GM19099 (cell line): ENCODE measurements around the gene EFNA4.

Experiments
- POLR2A ChIP-seq: IDR thresholded peaks from 3 replicates; pipeline ENCODE4 v1.6.1; 2011; ENCODE audit warnings: low read depth; ENCODE audit not compliant: insufficient read length; ENCODE audit errors: extremely low read depth

Gene EFNA4

GRCh38 chr1:155057104-155057503 is 6.4 kb upstream of the EFNA4 start:
- no peak for TF ChIP-seq POLR2A

- no peak for TF ChIP-seq POLR2A
Measured at GRCh38 chr1:155057788-155058211, 5.7 kb upstream of the EFNA4 start.

DNA sequence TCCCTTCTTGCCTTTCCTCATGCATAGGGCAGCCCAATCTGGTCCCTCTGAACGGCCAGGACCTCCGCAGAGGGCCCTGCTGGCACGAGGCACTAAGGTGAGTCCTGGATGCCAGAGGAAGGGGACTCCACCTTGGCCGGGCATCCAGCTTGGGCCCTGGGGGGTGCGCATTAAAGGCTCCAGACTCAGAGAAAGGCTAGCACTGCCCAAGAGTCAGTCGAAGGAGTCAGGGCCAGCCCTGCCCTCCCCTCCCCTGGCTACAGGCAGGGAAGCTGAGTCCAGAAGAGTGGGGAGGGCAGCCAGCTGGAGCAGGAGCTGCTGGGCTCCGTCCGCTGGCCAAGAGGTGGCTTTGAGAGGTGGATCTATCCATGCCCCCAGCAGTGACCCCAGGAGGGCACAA is 2.8 kb upstream of the EFNA4 start:
- TF ChIP-seq POLR2A: no peak

DNA sequence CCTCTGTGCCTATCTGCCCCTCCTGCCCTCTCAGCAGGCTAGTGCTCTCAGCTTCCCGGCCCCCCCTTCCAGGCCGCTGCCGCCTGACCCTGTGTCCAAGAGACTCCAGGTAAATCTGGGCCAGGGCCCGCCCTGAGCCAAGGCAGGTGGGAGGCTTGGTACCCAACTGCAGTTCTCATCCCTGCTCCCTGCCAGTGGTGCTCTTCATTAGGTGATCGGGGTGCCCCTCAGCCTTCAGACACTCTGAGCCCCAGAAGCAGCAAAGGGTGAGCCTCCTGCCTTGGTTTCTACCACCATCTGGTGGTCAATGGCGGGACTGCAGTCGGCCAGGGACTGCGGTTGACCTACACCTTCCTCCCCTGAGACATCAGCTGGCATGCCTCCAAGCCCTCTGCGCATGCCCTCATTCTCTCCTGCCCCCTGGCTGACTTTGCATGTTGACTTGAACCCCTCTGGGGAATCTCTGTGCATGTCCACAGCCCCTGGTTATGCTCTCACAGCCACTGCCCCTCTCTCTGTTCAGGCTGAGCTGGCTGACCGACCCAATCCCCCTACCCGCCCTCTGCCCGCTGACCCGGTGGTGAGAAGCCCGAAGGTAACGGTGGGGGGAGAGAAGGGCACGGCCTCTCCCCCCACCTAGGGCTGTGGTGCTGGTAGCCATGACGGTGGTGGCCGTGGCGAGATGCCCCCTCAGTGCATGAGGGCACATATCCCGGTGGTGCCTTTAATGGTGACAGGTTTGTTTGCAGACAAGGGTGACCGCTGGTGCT is 2.0 kb upstream of the EFNA4 start:
- no peak for TF ChIP-seq POLR2A

DNA sequence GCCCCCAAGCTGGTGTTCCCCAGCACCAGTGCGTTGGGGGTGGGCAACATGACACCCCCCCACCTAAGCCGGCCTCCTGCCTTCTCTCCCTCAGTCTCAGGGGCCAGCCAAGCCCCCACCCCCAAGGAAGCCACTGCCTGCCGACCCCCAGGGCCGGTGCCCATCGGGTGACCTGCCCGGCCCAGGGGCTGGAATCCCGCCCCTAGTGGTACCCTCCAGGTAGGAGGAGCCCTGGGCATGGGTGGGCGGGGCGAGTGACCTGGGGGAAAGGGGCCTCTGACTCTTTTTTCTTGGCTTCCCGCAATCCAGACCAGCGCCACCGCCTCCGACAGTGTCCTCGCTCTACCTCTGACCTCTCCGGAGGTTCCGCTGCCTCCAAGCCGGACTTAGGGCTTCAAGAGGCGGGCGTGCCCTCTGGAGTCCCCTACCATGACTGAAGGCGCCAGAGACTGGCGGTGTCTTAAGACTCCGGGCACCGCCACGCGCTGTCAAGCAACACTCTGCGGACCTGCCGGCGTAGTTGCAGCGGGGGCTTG is 1.3 kb upstream of the EFNA4 start:
- no peak for TF ChIP-seq POLR2A

- no peak for TF ChIP-seq POLR2A
Measured at GRCh38 chr1:155062702-155063411, 683 bp upstream of the EFNA4 start.

DNA sequence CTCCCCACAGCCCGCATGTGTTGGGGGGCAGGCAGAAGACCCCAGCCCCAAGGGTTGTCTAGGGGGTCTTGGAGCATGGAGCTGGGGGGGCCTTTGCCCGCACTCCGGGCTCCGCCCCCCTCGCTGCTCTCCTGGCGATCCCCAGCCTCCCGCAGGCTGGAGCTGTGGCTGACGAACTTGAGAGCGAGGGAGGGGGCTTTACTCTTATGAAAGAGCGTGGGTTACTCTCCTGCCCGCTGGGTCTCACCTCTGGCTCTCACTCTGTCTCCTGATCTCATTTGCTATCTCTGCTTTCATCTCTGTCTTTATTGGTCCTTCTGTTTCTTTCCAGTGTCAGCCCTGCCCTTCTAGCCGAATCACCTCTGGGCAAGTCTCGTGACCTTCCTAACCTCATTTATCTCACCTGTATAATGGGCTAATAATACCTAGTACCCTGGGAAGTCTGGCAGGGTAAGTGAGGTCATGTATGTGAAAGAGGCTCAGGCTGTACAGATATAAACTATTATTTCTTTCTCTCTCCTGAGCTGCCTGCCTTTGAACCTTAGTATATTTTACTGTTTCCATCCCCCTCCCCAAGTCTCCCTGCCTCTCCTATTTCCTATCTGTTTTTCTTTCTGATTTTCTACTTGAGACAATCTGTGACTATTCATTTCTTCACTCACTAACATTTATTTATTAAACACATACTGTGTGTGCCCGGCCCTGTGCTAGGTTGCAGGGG is 731 bp downstream of the EFNA4 start:
- no peak for TF ChIP-seq POLR2A

DNA sequence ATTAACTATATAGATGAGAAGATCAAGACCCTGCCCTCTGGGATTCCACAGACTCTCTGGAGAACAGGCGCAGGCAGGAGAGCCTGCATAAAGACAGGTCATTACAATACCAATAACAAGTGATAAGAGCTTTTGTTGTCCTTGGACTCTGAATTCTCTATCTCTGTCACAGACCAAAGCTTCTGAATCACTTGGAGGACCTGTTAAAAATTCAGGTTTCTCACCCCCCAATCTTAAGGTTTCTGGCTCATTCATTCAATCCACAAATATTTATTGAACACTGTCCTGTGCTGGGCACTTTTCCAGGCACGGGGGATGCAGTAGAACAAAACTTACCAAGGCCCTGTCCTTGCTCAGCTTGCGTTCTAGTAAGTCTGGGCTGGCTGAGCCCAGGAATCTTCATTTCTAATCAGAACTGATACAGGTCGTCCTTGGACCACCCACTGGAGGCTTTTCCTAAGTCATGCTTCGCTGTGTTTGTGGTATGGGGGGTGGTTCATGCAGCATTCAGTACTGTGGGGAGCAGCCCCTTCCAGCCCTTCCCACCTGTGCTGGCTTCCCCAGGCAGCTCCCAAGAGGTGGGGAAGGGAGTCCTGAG is 1.4 kb downstream of the EFNA4 start:
- no peak for TF ChIP-seq POLR2A

GRCh38 chr1:155066777-155067176 is 3.2 kb downstream of the EFNA4 start:
- TF ChIP-seq POLR2A: no peak

GRCh38 chr1:155068599-155068998 is 5.1 kb downstream of the EFNA4 start:
- no peak for TF ChIP-seq POLR2A

DNA sequence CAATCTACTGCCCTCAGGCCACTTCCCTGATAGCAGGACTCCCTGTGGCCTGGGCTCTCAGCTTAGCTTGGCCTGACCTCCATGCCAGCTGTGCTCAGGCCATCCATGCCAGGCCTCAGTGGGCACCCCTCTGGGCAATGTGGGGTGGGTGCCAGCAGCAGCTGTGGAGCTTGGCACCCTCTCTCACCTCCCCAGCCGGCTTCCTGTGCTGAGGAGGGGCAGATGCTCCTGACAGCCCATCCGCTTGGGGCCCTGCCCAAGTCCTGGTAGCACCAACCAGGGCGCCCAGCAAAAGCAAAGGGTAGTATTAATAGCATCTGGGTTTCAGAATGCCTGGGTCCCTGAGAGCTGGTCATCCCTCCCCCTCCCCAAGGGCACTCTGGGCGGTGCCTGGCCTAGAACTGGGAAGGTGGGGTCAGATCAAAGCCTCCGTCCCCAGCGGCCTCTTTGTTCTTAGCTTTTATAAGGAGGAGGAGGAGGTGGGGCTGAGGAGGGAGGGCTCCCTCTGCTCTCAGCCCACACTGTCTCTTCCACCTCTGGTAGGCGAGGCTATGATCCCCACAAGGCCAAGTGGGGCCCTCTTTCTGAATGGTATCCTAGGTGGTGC is 6.1 kb downstream of the EFNA4 start:
- no peak for TF ChIP-seq POLR2A

GRCh38 chr1:155070158-155070621 is 6.7 kb downstream of the EFNA4 start:
- TF ChIP-seq POLR2A: no peak

- TF ChIP-seq POLR2A: no peak
Measured at GRCh38 chr1:155070721-155071569, 7.4 kb downstream of the EFNA4 start.

DNA sequence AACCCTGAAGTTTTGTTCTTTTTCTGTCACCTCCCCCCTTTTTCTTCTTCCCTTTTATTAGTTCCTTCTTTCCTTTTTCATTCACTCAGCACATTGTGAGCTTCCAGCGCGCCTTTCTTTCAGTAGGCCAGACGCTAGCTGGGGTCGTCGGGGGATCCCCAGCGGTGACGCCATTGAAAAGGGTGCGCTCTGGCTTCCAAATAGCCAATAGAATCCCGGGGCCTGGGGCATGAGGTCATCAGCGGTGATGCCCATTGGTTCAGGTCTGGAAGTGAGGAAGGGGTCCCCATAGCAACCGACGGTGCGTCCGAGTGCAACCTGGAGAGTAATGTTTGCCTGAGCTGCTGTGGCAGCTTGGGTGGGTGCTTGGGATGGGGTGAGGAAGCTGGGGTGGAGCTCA is 8.2 kb downstream of the EFNA4 start:
- no peak for TF ChIP-seq POLR2A
